Spinal cord (tissue), 10 donors: ENCODE data around the gene TMEM207. TPM values are rescaled to one million over a fixed set of nuclear protein-coding genes. Genes with fewer than 3 reads are reported as not detected.
"Not testable (repeated sequence)": the region's sequence is repeated elsewhere in the genome, so short reads cannot be mapped to it uniquely, and the experiment has no call there.

Source experiments
- DNase-seq, 6 donors: peaks; one replicate each; pipeline versions ENCODE4 v3.0.0 to v3.0.0-alpha.2; 2013 to 2015; ENCODE audit warnings: low spot score in 6 of 6, low read depth in 4 of 6
- H3K27ac ChIP-seq: one replicate; pipeline ENCODE4 v1.5.1; 2013; ENCODE audit warnings: low read depth, low read length, control low read depth
- H3K27me3 ChIP-seq: one replicate; pipeline ENCODE4 v1.6.1; 2013; ENCODE audit warnings: low read length; ENCODE audit not compliant: control insufficient read depth, insufficient read depth
- H3K36me3 ChIP-seq: one replicate; pipeline ENCODE4 v1.6.1; 2013; ENCODE audit warnings: low read length; ENCODE audit not compliant: control insufficient read depth, insufficient read depth
- H3K4me1 ChIP-seq: one replicate; pipeline ENCODE4 v1.6.1; 2013; ENCODE audit warnings: low read length; ENCODE audit not compliant: control insufficient read depth, insufficient read depth
- H3K4me3 ChIP-seq: one replicate; pipeline ENCODE4 v1.5.1; 2013; ENCODE audit warnings: low read depth, low read length, control low read depth
- H3K9me3 ChIP-seq: one replicate; pipeline ENCODE4 v1.6.1; 2013; ENCODE audit warnings: low read length; ENCODE audit not compliant: control insufficient read depth, insufficient read depth
- WGBS: methylation state at CpG from one replicate; pipeline ENCODE4 v1.1.5; 2013; ENCODE audit warnings: missing lambda C conversion rate; ENCODE audit not compliant: insufficient coverage; 5-methylcytosine and 5-hydroxymethylcytosine counted together
- polyA plus RNA-seq, 2 donors: library from polyadenylated mRNA; unstranded; fragments of 120-200 nt; gene quantifications; one replicate each; pipeline ENCODE4 v1.2.1, GENCODE V29; 2013; ENCODE audit not compliant: insufficient read length in 2 of 2
- total RNA-seq, 2 donors: library from RNA; depleted of rRNA in 1 of 2; stranded (reverse); fragments of 120-200 nt in 1 of 2; fragments of >200 nt in 1 of 2; gene quantifications; one replicate each; pipeline versions ENCODE4 v1.2.3 to v1.2.4, GENCODE V29; 2013 to 2014
- donor health status: healthy.

TMEM207 gene
- total and polyA plus RNA-seq, 4 donors: not detected

DNA sequence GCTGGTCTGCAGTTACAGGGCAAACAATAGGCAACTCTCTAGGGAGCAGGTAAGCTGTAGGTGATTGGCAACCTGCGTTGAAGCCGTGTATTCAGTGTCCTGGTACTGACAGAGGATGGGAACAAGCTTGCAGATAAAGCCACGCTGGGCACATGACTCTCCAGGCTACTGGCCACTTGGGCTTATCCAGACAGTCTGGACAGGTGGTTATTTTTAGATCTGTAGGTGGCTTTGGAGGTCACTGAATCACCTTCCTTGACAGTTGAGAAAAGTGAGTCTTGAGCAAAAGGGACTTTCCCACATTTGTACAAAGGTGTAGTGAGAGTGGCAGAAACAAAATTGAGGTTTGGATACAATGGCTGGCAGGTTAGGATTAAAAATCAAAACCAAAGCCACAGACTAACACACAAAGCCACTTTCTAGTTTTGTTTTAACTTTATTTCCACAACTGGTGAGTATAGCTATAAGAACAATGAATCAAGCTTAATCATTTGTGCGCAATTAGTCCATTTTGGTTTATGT is 41.9 kb upstream of the TMEM207 start:
- no peaks in the 10 kb centered on the region for H3K9me3 ChIP-seq
- no peaks in the 10 kb centered on the region for H3K27me3 ChIP-seq
- H3K4me1 ChIP-seq: no peaks in the 10 kb centered on the region
- DNase-seq: no peak
- no peak overlapping the region for H3K27ac ChIP-seq
- H3K4me3 ChIP-seq: no peak overlapping the region
- WGBS: 80% methylated on average over 3 of the region's 4 CpGs
- H3K36me3 ChIP-seq: no peaks in the 10 kb centered on the region

DNA sequence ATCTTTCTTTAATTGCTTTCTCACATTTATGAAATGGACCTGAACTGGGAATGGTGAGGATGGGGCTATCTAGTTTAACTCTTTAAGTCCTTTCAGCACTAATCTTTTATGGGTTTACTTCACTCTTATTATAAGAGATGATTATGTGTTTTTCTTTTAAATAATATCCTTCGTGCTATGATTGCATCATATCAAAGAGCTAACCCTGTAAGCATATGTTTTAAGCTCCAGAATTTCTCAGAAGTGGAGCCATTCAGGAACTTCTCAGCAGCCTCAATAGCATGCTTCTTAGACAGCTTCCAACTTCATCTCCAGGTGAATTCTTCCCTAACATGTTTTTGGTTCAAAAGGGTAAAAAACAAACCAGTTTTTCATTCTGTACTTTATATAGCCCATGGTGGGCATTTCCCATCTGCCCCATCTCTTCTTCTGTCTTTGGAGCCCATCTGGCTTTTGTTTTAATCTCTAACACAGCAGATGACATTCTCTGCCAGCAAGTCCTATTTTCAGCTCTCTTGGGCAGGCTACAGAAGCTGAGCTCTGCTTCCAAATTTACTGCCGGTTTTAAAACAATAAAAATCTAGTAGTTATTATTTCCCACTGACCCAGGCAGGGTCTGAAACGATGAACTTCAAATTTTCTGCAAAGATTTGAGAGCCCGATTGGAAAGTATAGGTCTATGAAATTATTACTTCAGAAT is 37.4 kb upstream of the TMEM207 start:
- Histone ChIP-seq H3K4me3 (no peak overlapping the region), H3K27ac (no peak overlapping the region), H3K4me1 (no peaks in the 10 kb centered on the region), H3K27me3 (no peaks in the 10 kb centered on the region), H3K9me3 (no peaks in the 10 kb centered on the region), H3K36me3 (no peaks in the 10 kb centered on the region)
- no CpG with 5 or more reads among the region's 4 CpGs for WGBS
- DNase-seq: no peak

DNA sequence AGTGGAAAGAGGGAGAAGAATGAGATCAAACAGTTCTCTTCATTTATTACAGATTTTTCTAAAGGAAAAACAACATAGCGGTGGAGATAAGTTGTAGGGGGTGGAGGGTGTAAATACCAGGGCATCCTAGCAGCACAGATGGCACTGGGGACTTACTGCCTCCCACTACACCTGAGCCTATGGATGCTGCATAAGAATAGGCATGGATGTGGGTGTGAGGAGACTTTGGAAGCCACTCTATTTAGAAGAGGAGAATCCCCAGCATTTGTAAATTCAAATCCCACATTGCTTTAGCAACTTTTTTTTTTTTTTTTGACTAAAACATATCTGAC is 36.8 kb upstream of the TMEM207 start:
- DNase-seq: no peak
- WGBS: no CpG with 5 or more reads among the region's 1 CpG
- Histone ChIP-seq H3K27me3 (no peaks in the 10 kb centered on the region), H3K9me3 (no peaks in the 10 kb centered on the region), H3K4me1 (no peaks in the 10 kb centered on the region), H3K4me3 (no peak overlapping the region), H3K36me3 (no peaks in the 10 kb centered on the region), H3K27ac (no peak overlapping the region)

DNA sequence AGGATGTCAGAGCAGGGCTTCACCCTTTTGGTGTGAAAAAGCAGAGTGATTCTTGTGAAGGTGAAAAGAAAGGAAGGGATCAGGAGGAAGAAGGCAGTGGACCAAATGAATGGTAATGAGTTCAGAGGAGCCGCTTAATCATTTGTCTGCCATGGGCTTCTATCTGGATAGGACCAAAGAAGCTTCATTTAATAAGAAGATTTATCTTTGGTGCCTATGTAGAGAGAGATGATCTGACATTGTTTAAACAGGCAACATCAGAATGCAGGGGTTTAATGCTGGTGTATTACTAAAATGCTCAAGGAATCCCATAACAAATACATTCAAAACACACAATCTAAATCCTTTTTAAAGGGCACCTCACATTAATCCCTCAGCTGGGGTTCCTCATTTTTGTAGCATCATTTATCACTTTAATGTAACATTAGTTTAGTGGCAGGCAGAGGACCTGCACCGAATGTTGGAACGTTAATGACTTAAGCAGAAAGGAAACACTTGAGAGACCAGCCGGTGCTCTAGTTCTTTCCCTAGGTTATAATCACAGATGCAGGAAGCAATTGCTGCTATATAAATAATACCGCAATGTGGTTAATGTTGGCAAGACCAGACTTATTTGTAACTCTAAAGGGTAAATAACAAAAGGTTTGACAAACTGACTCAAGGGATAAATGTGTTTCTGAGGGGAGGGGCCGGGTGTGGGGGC is 36.3 kb upstream of the TMEM207 start:
- Histone ChIP-seq H3K27me3 (no peaks in the 10 kb centered on the region), H3K4me3 (no peak overlapping the region), H3K36me3 (no peaks in the 10 kb centered on the region), H3K9me3 (no peaks in the 10 kb centered on the region), H3K4me1 (no peaks in the 10 kb centered on the region), H3K27ac (no peak overlapping the region)
- peak in 1 of 6 donors; percentile 78 for DNase-seq
- WGBS: 17% methylated on average over 1 of the region's 6 CpGs

DNA sequence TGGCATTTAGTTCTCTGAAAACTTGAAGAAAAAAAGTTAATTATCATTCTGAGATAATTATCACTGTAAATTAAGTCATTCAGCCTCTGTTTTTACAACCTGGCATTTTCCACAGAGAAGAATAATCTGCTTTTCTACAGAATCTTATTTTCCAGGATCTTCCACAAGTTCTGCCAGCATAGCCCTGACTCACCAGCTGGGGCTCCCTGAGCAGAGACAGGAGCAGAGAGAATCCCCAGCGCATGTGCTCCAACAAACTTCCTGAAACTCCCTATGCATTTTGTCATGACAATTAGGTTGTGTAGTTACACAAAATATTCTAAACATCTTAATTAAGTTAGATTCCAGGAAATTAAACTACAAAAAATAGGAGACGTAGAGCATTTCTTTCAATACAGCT is 32.1 kb upstream of the TMEM207 start:
- Histone ChIP-seq H3K27ac (no peak overlapping the region), H3K4me3 (no peak overlapping the region), H3K36me3 (no peaks in the 10 kb centered on the region), H3K4me1 (no peaks in the 10 kb centered on the region), H3K9me3 (no peaks in the 10 kb centered on the region), H3K27me3 (no peaks in the 10 kb centered on the region)
- no peak for DNase-seq
- no CpG with 5 or more reads among the region's 2 CpGs for WGBS

DNA sequence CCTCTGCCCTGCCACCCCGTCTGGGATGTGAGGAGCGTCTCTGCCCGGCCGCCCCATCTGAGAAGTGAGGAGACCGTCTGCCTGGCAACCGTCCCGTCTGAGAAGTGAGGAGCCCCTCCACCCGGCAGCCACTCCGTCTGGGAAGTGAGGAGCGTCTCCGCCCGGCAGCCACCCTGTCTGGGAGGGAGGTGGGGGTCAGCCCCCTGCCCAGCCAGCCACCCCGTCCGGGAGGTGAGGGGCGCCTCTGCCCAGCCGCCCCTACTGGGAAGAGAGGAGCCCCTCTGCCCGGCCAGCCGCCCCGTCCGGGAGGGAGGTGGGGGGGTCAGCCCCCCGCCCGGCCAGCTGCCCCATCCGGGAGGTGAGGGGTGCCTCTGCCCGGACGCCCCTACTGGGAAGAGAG is 23.6 kb upstream of the TMEM207 start:
- DNase-seq, H3K27me3 ChIP-seq, H3K9me3 ChIP-seq, H3K36me3 ChIP-seq, H3K27ac ChIP-seq, H3K4me1 ChIP-seq, H3K4me3 ChIP-seq: not testable (repeated sequence)
- WGBS: 98% methylated on average over 9 of the region's 25 CpGs

DNA sequence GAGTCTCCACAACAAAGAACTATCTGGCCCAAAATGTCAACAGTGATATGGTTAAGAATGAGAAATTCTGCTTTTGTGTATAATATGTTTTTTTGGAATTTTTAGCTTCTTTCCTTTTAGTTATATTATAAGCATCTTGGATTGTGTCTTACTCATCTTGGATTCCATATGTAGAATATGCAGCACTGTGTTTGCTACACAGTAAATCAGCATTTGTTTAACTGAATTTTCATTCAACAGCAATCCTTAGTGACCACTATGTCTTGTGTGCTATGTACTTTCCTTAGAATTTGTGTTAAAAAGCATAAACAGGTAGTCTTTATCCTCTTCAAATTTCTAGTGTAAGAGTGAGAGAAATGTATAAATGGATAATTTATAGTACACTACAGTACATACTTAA is 18.2 kb upstream of the TMEM207 start:
- no peaks in the 10 kb centered on the region for H3K4me1 ChIP-seq
- no peaks in the 10 kb centered on the region for H3K36me3 ChIP-seq
- no peaks in the 10 kb centered on the region for H3K27me3 ChIP-seq
- H3K27ac ChIP-seq: no peak overlapping the region
- DNase-seq: no peak
- H3K9me3 ChIP-seq: no peaks in the 10 kb centered on the region
- H3K4me3 ChIP-seq: no peak overlapping the region

DNA sequence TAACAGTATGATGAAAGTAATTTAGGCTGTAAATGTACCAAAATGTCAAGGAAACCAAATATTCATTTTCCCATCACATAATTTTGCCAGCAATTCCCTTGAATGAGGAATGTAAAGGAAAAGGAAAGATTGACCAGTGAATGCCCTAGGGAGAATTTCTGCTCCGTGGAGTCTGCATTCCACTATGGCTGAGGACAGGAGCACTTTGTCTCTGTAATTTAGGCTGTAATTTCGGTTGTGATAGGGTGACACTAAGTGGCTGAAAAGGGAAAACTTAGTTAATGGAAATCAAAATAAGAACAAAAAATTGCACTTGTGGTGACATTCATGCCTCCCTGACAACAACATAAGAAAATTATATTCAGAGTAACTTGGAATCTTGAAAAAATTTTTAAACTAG is 8.3 kb upstream of the TMEM207 start:
- H3K27ac ChIP-seq: no peak overlapping the region
- no peaks in the 10 kb centered on the region for H3K4me1 ChIP-seq
- no peaks in the 10 kb centered on the region for H3K27me3 ChIP-seq
- no peaks in the 10 kb centered on the region for H3K36me3 ChIP-seq
- H3K4me3 ChIP-seq: no peak overlapping the region
- peak in 2 of 6 donors; percentile 15 to 43 for DNase-seq
- no CpG with 5 or more reads among the region's 2 CpGs for WGBS
- H3K9me3 ChIP-seq: no peaks in the 10 kb centered on the region

DNA sequence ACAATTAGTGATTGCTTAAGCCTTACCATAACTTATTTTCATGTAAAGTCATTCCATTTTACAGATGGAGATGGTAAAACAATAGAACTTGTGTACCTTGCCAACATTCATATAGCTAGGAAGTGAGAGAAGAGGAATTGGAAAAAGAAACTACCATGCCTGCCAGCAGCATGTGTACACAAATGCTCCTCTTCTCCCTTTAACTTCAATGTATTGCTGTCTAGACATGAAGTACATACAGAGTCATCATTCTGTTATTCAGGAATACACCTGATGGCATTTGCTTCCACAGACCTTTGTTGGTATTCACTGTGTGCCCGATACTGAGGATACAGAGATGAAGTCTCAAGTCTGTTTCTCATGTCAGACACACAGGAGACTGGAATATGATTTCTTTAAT is 7.1 kb upstream of the TMEM207 start:
- peak in 1 of 6 donors; percentile 49 for DNase-seq

DNA sequence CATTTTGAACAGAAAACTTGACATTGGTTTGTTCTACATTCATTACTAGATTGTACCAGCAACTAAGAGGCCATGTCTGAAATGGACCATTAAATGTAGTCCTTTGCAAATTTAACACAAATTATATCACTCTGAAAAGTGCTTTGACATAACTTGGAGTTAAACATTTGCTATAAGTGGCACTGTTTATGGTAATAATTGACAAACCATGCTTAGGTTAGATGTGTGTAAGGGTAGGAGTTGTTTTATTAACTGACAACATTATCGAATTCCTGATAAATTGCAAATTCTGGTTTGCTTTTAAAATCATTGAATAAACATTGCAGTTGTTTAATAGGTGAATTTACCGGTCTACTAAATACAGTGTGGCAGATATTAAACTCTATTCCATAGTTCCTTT is 6.1 kb upstream of the TMEM207 start:
- DNase-seq: no peak
- Histone ChIP-seq H3K4me1 (no peaks in the 10 kb centered on the region), H3K4me3 (no peak overlapping the region), H3K9me3 (no peaks in the 10 kb centered on the region), H3K27ac (no peak overlapping the region), H3K36me3 (no peaks in the 10 kb centered on the region), H3K27me3 (no peaks in the 10 kb centered on the region)
- WGBS: no CpG with 5 or more reads among the region's 2 CpGs

More for the DNA sequence above, 7.1 kb upstream of the TMEM207 start:
- no peaks in the 10 kb centered on the region for H3K27me3 ChIP-seq
- no peaks in the 10 kb centered on the region for H3K9me3 ChIP-seq
- no CpG with 5 or more reads among the region's 1 CpG for WGBS
- no peaks in the 10 kb centered on the region for H3K36me3 ChIP-seq
- no peaks in the 10 kb centered on the region for H3K4me1 ChIP-seq
- no peak overlapping the region for H3K4me3 ChIP-seq
- H3K27ac ChIP-seq: no peak overlapping the region
